Common myeloid progenitor, CD34-positive (primary cell): Measurements from ENCODE around the gene SDK1.

Experiments used
- CTCF ChIA-PET: fragments of 350-600 bp; sonication (Branson Sonifier 250); formaldehyde crosslinking; loops from one replicate; lab custom pipeline; 2021; ENCODE audit warnings: antibody characterized with exemption; lab: Charles Lee
- POLR2A ChIA-PET: fragments of 350-600 bp; sonication (Branson Sonifier 250); formaldehyde crosslinking; loops from one replicate; lab custom pipeline; 2021; ENCODE audit warnings: antibody characterized with exemption; lab: Charles Lee
- DNase-seq, 3 donors: peaks; one replicate each; pipeline versions ENCODE4 v3.0.0 to v3.0.0-alpha.2; 2013
- H3K27ac ChIP-seq, 2 experiments: 1 replicate in 1 of 2; 2 replicates in 1 of 2; pipeline ENCODE4 v1.7.0; 2013; ENCODE audit warnings: inconsistent platforms in 2 of 2, low read length in 2 of 2, mild to moderate bottlenecking in 2 of 2, low read depth in 1 of 2, moderate library complexity in 1 of 2; ENCODE audit not compliant: severe bottlenecking in 2 of 2, insufficient read depth in 1 of 2, poor library complexity in 1 of 2
- H3K27me3 ChIP-seq, 5 experiments: replicated peaks in 2 of 5; 1 replicate in 3 of 5; 2 replicates in 2 of 5; pipeline versions ENCODE4 v1.6.1 to v1.7.0; 2013; ENCODE audit warnings: low read length in 4 of 5, mild to moderate bottlenecking in 2 of 5, moderate library complexity in 2 of 5, inconsistent platforms in 1 of 5; ENCODE audit not compliant: insufficient read depth in 5 of 5, control insufficient read depth in 4 of 5
- H3K36me3 ChIP-seq, 4 experiments: 1 replicate in 2 of 4; 2 replicates in 2 of 4; pipeline versions ENCODE4 v1.6.1 to v1.7.0; 2013; ENCODE audit warnings: low read length in 3 of 4, control low read depth in 1 of 4, mild to moderate bottlenecking in 1 of 4; ENCODE audit not compliant: control insufficient read depth in 4 of 4, insufficient read depth in 4 of 4
- H3K4me1 ChIP-seq, 4 experiments: 1 replicate in 3 of 4; 2 replicates in 1 of 4; pipeline versions ENCODE4 v1.6.1 to v1.7.1; 2013; ENCODE audit warnings: low read length in 3 of 4, mild to moderate bottlenecking in 3 of 4, control low read depth in 1 of 4, inconsistent platforms in 1 of 4, moderate library complexity in 1 of 4; ENCODE audit not compliant: control insufficient read depth in 4 of 4, insufficient read depth in 4 of 4; ENCODE audit errors: control extremely low read depth in 1 of 4
- H3K4me3 ChIP-seq, 7 experiments: 1 replicate in 4 of 7; 2 replicates in 3 of 7; pipeline versions ENCODE4 v1.5.1 to v1.7.0; 2013; ENCODE audit warnings: mild to moderate bottlenecking in 7 of 7, low read length in 6 of 7, moderate library complexity in 6 of 7, inconsistent platforms in 2 of 7, low read depth in 2 of 7, control low read depth in 1 of 7; ENCODE audit not compliant: insufficient read depth in 4 of 7, control insufficient read depth in 1 of 7; ENCODE audit errors: extremely low read depth in 1 of 7
- H3K9me3 ChIP-seq, 5 experiments: 1 replicate in 4 of 5; 2 replicates in 1 of 5; pipeline versions ENCODE4 v1.6.1 to v1.7.1; 2013; ENCODE audit warnings: low read length in 4 of 5, mild to moderate bottlenecking in 2 of 5, inconsistent platforms in 1 of 5, low read depth in 1 of 5, moderate library complexity in 1 of 5; ENCODE audit not compliant: control insufficient read depth in 4 of 5, insufficient read depth in 2 of 5; ENCODE audit errors: control extremely low read depth in 1 of 5
- WGBS: methylation state at CpG from one replicate; pipeline ENCODE4 v1.1.5; 2013; ENCODE audit not compliant: insufficient coverage; 5-methylcytosine and 5-hydroxymethylcytosine counted together

The SDK1 gene

DNA sequence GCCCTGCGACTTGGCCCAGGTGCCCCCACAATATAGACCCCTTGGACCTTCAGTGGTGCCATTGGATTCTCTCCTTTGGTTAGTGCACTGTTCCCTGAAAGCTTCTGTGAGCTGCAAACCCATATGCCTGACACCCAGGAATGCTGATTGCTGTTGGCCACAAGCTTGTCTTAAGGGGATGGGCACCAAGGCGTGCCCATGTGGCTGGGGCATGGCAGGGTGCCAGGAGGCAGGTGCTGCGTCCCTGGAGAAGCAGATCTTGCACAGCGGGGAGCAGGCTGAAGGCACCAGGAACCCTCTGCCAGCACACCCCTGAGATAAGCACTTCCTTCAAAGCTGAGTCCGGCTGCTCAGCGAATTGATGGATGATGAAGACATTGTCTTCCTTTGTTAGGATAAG lies 411.8 kb downstream of the SDK1 start:
- CTCF ChIA-PET: no interaction called here

DNA sequence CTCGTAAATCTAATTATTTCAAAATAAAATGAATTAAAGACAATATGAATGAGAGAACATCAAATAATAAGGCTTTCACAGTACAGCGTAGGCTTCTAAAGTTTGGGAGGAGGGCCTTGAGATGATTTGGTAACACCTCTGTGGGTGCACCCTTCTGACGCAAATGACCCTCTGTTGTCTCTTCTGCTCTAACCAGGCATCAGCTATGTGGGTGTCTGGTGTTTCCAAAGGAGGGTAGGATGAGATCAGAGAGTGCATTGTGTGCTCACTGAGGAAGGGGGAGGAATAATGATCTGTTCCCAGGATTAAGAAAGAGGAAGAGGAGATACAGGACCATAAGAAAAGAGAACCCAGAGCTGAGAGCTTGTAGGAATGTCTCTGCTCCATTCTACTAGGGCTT lies 420.4 kb downstream of the SDK1 start:
- Histone ChIP-seq H3K4me1 (no peaks in the 10 kb centered on the region), H3K4me3 (no peak overlapping the region), H3K36me3 (no peaks in the 10 kb centered on the region), H3K27me3 (peaks cover 0 to 9% (median 0%) of the 10 kb centered on the region in 5 experiments), H3K27ac (no peak overlapping the region), H3K9me3 (no peaks in the 10 kb centered on the region)
- ChIA-PET POLR2A (no interaction called here), CTCF (no interaction called here)
- no peak for DNase-seq
- WGBS: 100% methylated on average over 2 of the region's 3 CpGs

More for the DNA sequence above, 411.8 kb downstream of the SDK1 start:
- H3K27me3 ChIP-seq: no peaks in the 10 kb centered on the region
- H3K36me3 ChIP-seq: no peaks in the 10 kb centered on the region
- no peaks in the 10 kb centered on the region for H3K4me1 ChIP-seq
- WGBS: 78% methylated on average over 4 of the region's 6 CpGs
- peaks cover 0 to 6% (median 0%) of the 10 kb centered on the region in 5 experiments for H3K9me3 ChIP-seq
- POLR2A ChIA-PET: no interaction called here
- H3K4me3 ChIP-seq: no peak overlapping the region
- no peak for DNase-seq
- H3K27ac ChIP-seq: no peak overlapping the region

- CTCF ChIA-PET: no interaction called here
- DNase-seq: no peak
- no peaks in the 10 kb centered on the region for H3K9me3 ChIP-seq
- H3K4me1 ChIP-seq: no peaks in the 10 kb centered on the region
- no peak overlapping the region for H3K4me3 ChIP-seq
- no peak overlapping the region for H3K27ac ChIP-seq
- 56% methylated on average over 13 of the region's 13 CpGs for WGBS
- H3K27me3 ChIP-seq: peaks cover 0 to 9% (median 0%) of the 10 kb centered on the region in 5 experiments
- no peaks in the 10 kb centered on the region for H3K36me3 ChIP-seq
- POLR2A ChIA-PET: no interaction called here
These were observed 421.4 kb downstream of the SDK1 start for GRCh38 chr7:3722396-3722922.

DNA sequence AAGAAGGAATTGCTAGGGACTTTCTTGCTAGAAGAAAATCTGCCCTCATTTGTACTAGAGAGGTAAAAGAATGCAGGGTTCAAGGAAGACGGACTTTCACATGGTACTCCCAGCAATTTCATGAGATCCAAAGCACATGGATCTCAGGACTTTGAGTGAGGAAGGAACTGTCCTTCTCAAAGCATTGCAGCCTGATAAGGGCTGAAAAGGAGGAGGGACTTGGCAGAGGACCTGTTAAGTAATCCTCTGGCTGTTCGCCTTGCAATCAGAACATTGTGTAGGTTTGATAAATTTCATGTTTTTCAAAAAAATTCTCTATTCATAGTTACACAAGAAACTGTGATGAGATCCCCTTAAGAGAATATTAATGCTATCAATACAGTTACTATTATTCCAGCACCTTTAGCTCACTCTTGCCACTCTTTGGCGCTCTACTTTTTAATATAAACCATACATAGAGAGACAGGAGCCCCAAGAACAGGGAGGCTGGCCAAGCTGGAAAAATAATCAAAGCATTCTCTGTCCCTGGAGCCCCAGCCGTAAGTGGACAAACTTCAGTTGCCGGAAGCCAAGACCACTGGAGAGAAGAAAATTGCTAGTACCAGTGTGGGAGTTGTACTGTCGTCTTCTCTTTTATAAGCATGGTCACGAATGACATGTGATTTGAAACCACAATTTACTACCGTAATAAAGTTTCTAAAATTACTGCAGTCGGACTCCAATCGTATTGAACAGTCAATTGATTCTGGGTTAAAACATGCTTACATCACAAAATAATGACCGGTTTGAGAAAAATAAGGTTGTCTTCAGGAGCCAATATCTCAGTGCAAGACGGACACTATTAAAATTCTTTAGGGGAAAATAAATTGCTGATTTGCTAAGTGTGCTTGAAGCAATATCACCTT lies 424.4 kb downstream of the SDK1 start:
- Histone ChIP-seq H3K4me1 (no peaks in the 10 kb centered on the region), H3K9me3 (no peaks in the 10 kb centered on the region), H3K36me3 (no peaks in the 10 kb centered on the region), H3K27me3 (peaks cover 0 to 9% (median 0%) of the 10 kb centered on the region in 5 experiments), H3K4me3 (no peak overlapping the region), H3K27ac (no peak overlapping the region)
- ChIA-PET CTCF (no interaction called here), POLR2A (no interaction called here)
- 36% methylated on average over 8 of the region's 12 CpGs for WGBS
- no peak for DNase-seq

GRCh38 chr7:3730276-3730675 lies 429.2 kb downstream of the SDK1 start:
- DNase-seq: no peak
- WGBS: 92% methylated on average over 3 of the region's 3 CpGs
- Histone ChIP-seq H3K9me3 (peaks cover 0 to 5% (median 0%) of the 10 kb centered on the region in 5 experiments), H3K27me3 (peaks cover 0 to 2% (median 0%) of the 10 kb centered on the region in 5 experiments), H3K27ac (no peak overlapping the region), H3K36me3 (no peaks in the 10 kb centered on the region), H3K4me1 (no peaks in the 10 kb centered on the region), H3K4me3 (no peak overlapping the region)
- POLR2A ChIA-PET: no interaction called here
- CTCF ChIA-PET: no interaction called here

- no peak overlapping the region for H3K27ac ChIP-seq
- POLR2A ChIA-PET: no interaction called here
- no peaks in the 10 kb centered on the region for H3K27me3 ChIP-seq
- WGBS: 96% methylated on average over 7 of the region's 9 CpGs
- CTCF ChIA-PET: no interaction called here
- no peaks in the 10 kb centered on the region for H3K36me3 ChIP-seq
- no peak for DNase-seq
- peaks cover 0 to 12% (median 4%) of the 10 kb centered on the region in 5 experiments for H3K9me3 ChIP-seq
- H3K4me1 ChIP-seq: no peaks in the 10 kb centered on the region
- H3K4me3 ChIP-seq: no peak overlapping the region
These were observed 431.4 kb downstream of the SDK1 start for GRCh38 chr7:3732395-3733005.
